Measurements from ENCODE around the gene ASB5.
"Not testable (repeated sequence)": the region's sequence is repeated elsewhere in the genome, so short reads cannot be mapped to it uniquely, and the experiment has no call there.

The ASB5 gene

DNA sequence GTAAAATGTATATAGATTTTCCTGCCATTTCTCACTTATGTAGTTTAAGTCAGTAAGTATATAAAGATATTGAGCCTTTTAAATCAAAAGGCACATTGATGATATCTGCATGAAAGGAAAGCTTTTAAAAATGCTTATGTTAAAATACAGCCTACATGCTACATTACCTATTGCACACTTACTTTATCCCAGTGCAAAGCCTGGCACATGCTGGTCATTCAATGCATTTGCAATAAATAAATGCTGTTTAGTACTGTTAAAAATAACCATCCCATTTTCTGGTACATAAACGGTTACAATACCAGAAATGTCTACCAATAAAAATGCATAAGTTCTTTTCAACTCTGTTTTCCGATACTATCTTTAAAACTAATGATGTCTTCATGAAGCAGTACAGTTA lies 51.5 kb downstream of the ASB5 start:
- DNase-seq, result no peak

DNA sequence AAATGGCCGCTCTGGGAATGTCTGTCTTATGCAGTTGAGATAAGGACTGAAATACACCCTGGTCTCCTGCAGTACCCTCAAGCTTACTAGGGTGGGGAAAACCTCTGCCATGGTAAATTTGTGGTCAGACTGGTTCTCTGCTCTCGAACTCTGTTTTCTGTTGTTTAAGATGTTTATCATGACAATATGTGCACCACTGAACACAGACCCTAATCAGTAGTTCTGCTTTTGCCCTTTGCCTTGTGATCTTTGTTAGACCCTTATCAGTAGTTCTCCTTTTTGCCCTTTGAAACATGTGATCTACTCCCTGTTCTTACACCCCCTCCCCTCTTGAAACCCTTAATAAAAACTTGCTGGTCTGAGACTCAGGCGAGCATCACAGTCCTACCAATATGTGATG lies 56.7 kb downstream of the ASB5 start:
- DNase-seq, result not testable (repeated sequence)

DNA sequence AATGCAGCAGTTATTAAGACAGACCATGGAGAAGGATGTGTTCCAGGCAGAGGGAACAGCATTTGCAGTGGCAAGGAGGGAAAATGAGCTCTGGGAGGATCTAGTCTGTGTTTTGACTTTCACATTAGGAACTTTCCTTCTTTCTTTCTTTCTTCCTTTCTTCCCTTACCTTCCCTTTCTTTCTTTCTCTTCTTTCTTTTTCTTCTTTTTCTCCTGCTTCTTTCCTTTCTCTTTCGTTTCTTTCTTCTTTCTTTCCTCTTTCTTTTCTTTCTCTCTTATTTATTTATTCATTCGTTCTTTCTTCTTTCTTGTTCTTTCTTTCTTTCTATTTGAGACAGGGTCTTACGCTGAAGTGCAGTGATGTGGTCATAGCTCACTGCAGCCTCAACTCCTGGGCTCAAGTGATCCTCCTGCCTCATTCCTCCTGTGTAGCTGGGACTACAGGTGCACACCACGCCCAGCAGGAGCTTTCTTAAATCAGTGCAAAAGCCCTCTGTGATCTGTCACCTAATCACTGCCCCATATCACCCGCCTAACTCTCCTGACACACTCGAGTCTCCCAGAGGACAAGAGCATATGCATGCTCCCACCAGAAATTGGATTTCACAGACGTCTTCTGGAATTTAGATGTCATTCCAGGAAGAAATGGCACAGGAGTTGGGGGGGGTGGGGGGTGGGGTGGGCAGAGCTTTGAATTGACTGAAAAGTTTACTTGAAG lies 58.3 kb downstream of the ASB5 start:
- DNase-seq, result no peak

DNA sequence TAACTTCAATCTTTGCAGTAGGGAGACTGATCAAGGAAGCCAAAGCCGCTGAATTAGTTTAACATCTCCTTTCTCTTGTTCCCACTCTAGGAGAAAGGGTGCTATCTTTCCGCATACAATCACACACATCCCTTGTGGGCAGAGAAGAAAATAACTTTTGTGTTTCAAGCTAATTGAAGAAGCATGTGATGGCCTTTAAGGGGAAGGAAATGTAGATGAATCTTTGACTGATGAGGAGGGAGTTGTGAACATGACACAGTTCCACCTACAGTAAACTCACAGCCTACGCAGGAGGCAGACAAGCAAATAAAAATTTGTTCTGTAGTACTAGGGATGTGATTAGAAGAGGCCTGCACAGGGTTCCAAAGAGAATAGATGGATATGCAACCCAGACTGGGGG lies 58.9 kb downstream of the ASB5 start:
- DNase-seq, result no peak

DNA sequence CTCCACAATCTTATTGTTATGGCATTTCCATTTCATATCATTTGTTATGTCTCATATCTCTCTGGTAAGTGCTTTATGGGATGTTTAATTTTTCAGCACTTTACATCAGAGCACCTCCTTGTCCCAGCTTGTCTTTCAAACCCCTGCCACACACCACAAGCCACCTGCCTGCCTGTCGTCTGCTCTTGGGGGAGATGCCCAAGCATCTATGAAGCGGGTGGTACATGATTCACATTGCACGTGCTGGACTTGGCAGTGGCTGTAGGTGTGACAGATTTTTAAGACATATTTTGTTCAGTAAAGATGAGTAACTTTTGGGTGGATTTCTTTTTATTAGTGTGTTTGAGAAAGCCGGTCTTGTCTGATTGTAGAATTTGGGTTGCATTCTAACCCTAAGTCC lies 59.5 kb downstream of the ASB5 start:
- DNase-seq, result no peak

DNA sequence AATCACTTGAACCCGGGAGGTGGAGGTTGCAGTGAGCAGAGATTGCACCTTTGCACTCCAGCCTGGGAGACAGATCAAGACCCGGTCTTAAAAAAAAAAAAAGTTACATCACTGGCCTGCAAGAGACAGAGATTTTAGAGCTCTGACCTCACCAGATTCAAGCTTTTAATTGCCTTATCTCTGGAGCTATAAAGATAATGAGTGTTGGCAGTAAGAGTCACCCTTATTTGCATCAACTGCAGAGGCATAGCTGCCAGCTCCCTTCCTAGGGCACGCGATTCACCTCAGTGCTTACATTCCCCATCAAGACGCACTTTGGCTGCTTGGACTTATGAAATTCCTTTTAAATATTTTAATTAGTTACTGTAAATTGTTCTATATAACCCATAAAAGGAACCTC lies 61.2 kb downstream of the ASB5 start:
- DNase-seq, result no peak

DNA sequence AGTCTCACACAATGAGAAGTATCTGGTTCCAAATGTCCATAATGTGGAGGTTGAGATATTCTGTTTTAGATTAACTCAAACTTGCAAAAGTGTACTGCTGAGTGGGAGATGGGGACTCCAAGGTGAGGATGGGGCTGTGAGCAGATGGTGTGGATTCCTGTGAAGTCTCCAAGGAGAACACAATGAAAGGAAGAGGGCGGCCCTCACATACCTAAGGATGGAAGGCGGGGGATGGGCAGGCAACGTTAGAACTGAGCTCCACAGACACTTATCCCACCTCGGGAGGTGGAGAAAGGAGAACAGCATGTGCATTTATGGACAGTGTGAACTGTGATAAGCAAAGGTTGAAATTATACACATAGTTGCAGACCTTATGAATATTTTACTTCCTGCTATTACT lies 63.7 kb downstream of the ASB5 start:
- DNase-seq, result no peak

DNA sequence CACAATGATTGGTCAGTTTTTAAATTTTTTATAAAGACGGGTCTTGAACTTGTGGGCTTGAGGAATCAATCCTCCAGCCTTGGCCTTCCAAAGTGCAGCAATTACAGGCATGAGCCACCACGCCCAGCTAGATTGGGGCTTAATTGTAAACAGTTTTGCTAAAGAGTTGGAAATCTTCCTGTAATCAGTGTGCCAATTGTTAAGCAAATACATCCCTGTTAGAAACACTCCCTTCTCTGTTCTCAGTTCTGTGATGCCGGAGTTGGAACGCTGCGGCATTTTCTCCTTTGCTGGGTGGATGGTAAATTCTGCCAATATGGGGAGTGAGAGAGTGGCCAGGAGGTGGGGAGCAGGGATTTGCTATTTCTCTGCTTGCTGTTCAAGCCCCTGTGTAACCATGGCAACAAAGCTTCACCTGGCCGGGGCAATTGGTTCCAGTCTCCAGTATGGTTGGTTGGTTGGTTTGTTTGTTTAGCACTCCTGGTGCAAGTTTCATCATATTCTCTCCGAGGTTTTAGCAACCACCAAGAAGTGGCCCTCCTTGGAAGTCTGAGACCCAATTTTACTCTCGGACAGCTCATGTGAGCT lies 70.6 kb downstream of the ASB5 start:
- no peak for DNase-seq

DNA sequence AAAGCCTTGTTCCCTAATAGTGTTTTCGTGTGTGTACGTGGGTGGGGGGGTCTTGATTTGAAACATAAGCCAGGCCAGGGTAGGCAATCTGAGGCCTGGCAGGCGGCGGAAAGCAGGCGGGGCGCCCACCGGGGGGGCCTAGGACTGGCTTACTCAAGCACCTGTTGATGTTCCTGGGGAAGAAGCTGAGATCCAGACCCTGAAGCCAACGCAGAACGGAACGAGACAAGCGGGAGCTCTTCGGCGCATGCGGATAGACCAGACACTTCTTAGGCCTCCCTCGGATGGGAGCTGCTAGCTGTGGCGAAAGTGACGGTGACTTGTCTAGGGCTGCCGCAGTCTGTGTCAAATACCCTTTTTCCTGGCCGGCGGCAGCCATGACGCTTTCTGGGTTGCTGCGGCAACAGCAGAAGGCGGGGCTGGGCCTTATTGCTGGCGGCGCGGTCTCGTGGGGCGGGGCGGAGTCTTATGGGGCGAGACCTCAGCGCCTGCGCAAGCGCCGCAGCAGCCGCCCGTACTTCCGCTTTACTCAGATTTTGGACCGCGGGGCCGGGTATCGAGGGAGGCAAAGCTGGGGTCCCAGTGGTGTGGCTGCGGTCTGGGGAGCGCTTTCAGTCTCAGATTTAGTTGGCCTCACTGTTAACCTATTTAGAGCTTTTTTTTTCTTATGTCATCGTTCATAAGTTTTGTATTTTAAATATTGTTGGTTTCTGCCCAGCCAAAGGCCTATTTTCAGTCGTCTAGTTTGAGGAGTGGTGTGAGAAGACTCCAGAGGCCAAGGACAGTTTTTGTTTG lies 73.6 kb downstream of the ASB5 start, which contains the start of gene SPATA4:
Gene SPATA4, minus strand, starts transcription at position 402 of the 795 bp plus-strand sequence. Its CDS starts 23 bp downstream, at position 379.
- peak; percentile 86 to 91 for DNase-seq

DNA sequence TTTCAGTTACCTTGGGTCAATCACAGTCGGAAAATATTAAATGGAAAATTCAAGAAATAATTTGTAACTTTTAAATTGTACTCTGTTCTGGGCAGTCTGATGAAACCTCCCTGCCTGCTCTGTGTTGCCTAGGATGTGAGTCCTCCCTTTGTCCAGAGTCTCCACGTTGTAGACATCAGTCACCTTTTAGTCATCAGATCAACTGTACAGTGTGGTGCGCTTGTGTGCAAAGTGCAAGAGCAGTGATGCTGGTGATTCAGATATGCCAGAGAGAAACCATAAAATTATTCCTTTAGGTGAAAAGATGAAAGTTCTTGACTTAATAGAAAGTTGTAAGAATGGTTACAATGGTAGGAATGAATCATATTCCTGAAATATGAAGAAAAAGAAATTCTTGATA lies 75.1 kb downstream of the ASB5 start:
- DNase-seq, result no peak

DNA sequence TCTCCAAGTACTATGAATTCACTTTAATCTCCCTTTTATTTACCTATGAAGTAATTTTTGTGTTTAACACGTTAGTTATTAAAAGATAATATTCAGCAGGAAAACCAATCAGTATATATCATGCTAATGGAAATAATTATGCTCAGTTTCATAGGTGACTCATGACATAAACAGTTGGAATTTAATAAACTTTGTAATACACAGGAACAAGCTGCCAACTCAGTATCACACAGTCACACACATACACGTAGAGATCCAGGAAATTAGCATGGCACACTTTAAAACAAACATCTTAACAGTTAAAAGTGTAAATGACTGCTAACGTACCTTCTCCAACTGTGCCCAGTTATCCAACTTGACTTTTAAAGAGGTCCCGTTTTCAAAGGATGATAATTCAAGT lies 75.9 kb downstream of the ASB5 start:
- no peak for DNase-seq

DNA sequence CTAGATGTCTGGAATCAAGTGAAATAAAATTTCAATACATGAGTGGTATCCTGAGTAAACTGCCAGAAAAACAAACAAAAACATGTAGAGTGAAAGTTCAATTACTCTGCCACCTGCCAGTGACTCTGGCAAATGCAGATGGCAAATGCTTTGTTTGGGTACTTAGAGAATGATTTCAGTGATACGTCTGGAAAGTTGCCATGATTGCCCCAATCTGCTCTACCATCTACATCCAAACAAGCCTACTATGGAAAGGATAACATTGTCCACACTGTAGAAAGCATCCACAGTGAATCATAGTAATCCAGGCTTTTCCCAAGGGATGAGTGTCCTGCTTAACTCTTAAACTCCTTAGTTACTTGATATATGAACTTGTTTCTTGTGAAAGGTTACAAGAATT lies 77.0 kb downstream of the ASB5 start:
- no peak for DNase-seq

DNA sequence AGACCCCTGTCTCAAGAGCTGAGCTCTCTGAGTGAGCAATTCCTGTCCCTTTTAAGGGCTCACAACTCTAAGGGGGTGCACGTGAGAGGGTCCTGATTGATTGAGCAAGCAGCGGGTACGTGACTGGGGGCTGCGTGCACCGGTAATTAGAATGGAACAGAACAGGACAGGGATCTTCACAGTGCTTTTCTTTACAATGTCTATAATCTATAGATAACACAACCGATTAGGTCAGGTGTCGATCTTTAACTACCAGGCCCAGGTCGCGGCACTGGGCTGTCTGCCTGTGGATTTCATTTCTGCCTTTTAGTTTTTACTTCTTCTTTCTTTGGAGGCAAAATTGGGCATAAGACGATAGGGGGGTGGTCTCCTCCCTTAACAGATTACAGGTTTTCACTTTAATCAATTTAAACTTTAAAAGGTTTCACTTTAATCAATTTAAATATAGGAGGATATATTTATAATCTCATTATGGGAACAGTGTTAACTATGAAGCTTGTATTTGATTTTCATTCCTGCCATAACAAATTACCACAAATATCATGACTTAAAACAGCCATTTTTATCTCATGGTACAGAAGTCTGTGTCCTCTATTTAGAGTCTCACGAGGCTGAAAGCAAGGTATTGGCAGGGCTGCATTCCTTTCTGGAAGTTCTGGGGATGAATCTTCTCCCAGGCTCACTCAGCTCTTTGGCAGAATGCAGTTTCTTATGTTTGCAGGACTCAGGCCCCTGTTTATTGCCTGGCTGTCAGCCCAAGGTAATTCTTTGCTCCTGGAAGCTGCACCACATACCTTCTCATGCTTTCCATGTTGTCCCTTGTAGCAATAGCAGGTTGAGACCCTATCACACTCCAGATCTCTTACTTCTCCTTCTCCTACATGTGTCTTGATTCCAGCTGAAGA lies 78.9 kb downstream of the ASB5 start:
- no peak for DNase-seq

DNA sequence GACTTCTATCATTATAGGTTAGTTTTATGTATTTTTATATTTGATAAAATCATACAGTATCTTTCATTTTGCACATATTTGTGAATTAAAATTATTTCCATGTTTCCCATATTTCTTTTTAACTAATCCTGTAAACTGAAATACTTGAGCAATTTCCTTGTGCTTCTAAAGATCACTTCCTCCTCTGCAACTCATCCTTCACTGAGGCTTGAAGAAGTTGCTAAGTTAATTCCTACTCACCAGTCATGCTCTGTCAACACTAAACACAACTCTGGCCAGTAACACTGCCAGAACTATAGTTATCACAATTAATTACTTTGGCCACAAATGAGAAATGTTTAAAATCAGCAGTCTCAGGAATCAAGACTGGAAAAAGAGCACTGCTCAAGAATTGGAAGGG lies 80.4 kb downstream of the ASB5 start:
- peak; percentile 13 to 23 for DNase-seq

DNA sequence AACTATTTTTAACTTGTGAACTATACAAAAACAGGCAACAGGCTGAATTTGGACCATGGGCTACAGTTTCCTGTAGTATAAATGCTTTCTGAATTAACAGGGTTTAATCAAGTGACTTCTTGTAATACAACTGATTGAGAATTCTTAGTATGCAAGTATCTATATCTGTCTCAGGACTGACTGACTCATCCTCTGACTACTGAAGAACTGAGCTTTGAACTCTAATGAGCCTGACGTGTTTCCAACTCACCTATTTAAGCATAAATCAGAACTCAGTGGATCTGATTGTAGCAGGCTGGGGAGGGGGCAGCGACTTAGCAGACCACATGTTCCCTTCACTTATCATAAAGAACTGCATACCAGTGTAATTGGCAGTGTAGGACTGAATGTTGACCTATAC lies 81.4 kb downstream of the ASB5 start:
- DNase-seq, result no peak

DNA sequence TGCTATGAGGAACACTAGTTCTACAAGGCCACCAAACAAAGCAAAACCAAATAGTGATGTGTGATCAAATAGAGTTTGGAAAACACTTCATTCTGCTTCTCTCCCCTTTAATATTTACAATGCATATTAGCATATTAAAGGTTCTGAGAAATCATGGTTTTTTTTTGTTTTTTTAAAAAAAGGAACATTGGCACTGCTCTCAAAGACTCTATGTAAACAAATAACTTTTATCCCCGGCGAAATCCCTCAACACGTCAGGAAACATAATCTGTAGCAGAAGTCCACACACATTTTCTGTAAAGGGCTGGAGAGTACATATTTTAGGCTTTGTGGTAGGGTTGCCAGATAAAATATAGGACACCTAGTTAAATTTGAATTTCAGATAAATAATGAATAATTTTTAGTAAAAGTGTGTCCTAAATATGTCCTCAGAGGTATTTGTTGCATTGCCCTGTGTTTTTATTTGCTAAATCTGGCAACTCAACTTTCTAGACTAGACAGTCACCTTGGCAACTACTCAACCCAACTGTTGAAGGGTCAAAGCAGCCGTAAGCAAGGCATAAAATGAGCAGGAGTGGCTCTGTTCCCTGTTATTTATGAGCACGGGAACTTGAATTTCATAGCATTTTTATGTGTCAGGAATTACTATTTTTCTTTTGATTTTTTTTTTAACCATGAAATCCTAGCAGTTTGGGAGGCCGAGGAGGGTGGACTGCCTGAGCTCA lies 82.2 kb downstream of the ASB5 start:
- DNase-seq, result no peak

DNA sequence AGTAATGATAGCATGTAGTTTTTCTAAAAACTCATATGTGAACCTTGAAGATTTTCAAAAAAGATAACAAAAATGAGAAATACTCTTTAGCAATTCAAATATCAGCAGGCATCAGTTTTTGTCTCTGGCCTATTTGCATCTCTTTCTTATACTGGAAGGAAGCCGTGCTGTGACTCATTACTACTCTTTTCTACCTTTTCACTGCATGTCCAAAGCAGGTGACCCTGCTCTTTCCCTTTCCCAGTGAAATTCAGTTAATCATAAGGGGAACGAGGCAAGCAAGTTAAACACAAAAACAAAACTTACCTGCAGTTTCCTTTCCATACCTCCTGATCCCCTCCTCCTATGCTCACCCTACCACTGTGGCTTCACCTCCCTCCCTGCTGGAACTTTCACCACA lies 83.0 kb downstream of the ASB5 start:
- no peak for DNase-seq

DNA sequence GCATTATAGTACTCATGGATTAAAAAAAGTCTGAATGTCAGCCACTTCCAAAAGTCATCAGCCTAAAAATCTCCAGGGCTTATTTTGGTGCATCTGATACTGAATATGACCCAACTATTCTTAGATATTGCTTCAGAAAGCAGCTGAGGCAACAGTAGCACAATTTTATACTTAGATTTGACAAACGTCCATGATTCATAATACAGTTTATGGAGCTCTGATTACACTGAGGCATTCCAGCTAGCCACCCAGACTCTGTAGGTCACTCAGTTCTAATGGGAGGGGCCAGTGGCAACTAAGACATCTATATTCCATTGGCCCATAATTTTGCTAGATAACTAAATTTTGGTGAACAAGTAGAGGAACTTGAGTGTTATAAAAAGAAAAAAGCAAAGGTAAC lies 84.0 kb downstream of the ASB5 start:
- DNase-seq, result no peak

Measured in inflammatory macrophage treated with lipopolysaccharide for 1 hour (primary cell).